HCT116 (cell line): ENCODE measurements around the gene KCNQ4. TPM values are rescaled to one million over a fixed set of nuclear protein-coding genes. Genes with fewer than 3 reads are reported as not detected.

Experiments used
- ATAC-seq: fragments of 200-7000 bp; cut with Tn5 transposase; 2 replicates; pipeline ENCODE4 v1.9.1; 2020; ENCODE audit warnings: mild to moderate bottlenecking, moderate library complexity
- BruUV-seq: library from RNA; stranded (reverse); fragments of 400-500 nt; replicated peaks from 2 replicates; lab custom pipeline; 2021; lab: Mats Ljungman, UMichigan
- CTCF ChIA-PET: fragments of 300-600 bp; sonication (Branson Sonifier 250); formaldehyde crosslinking; loops from one replicate; lab custom pipeline; 2021; ENCODE audit warnings: antibody characterized with exemption; lab: Charles Lee
- POLR2A ChIA-PET: fragments of 300-600, 350-600 bp; sonication (Branson Sonifier 250); formaldehyde crosslinking; loops from one replicate; lab custom pipeline; 2021; ENCODE audit warnings: antibody characterized with exemption; lab: Charles Lee
- RAD21 ChIA-PET, 2 experiments: fragments of 300-600 bp; sonication (Branson Sonifier 250); formaldehyde crosslinking; loops; one replicate each; lab custom pipeline; 2023; ENCODE audit warnings: low total read pairs in 2 of 2; ENCODE audit not compliant: uncharacterized antibody in 2 of 2, unreplicated experiment in 2 of 2, low non-redundant PET in 1 of 2; lab: Charles Lee
- DNase-seq: peaks from one replicate; pipeline ENCODE4 v3.0.0-alpha.2; 2010; ENCODE audit warnings: low read depth, low spot score
- H2AFZ ChIP-seq: fragments of 200-600 bp; shearing (Covaris generic), sonication (generic); 2 replicates; pipeline ENCODE4 v1.6.1; 2017; ENCODE audit warnings: low read depth, mixed run types, mixed read lengths, antibody characterized with exemption, low read length; ENCODE audit not compliant: poor library complexity, severe bottlenecking
- H3K27ac ChIP-seq: 2 replicates; pipeline ENCODE4 v1.5.1; 2012; ENCODE audit warnings: low read depth, low read length
- H3K27me3 ChIP-seq: fragments of 200-600 bp; sonication (generic); 2 replicates; pipeline ENCODE4 v1.6.1; 2016; ENCODE audit warnings: mixed run types, low read length, mixed read lengths; ENCODE audit not compliant: insufficient read depth
- H3K36me3 ChIP-seq, 2 experiments: fragments of 200-500 bp in 1 of 2; fragments of 200-600 bp in 1 of 2; sonication (Bioruptor generic) in 1 of 2; sonication (generic) in 1 of 2; 2 replicates each; pipeline versions ENCODE4 v1.5.1 to v1.6.1; 2014 to 2016; ENCODE audit warnings: low read length in 2 of 2, inconsistent platforms in 1 of 2, mixed read lengths in 1 of 2, mixed run types in 1 of 2; ENCODE audit not compliant: insufficient read depth in 2 of 2, control insufficient read depth in 1 of 2
- H3K4me1 ChIP-seq, 2 experiments: fragments of 200-600 bp in 1 of 2; sonication (generic) in 1 of 2; 2 replicates each; pipeline versions ENCODE4 v1.5.1 to v1.6.1; 2012 to 2017; ENCODE audit warnings: low read length in 2 of 2, inconsistent platforms in 1 of 2, mild to moderate bottlenecking in 1 of 2, mixed read lengths in 1 of 2, mixed run types in 1 of 2, moderate library complexity in 1 of 2; ENCODE audit not compliant: insufficient read depth in 2 of 2, control insufficient read depth in 1 of 2
- H3K4me2 ChIP-seq: fragments of 200-600 bp; sonication (generic); 2 replicates; pipeline ENCODE4 v1.6.1; 2017; ENCODE audit warnings: mixed run types, low read length, mixed read lengths
- H3K4me3 ChIP-seq, 2 experiments: fragments of 200-600 bp in 1 of 2; sonication (generic) in 1 of 2; replicated peaks in 1 of 2; 2 replicates each; pipeline ENCODE4 v1.5.1; 2011 to 2016; ENCODE audit warnings: low read length in 2 of 2, control low read depth in 1 of 2, low read depth in 1 of 2, mild to moderate bottlenecking in 1 of 2, mixed read lengths in 1 of 2, mixed run types in 1 of 2
- H3K79me2 ChIP-seq: fragments of 200-600 bp; sonication (generic); 2 replicates; pipeline ENCODE4 v1.6.1; 2017; ENCODE audit warnings: mild to moderate bottlenecking, mixed run types, low read length, moderate library complexity, mixed read lengths; ENCODE audit not compliant: insufficient read depth
- H3K9ac ChIP-seq: fragments of 200-600 bp; sonication (generic); 2 replicates; pipeline ENCODE4 v1.6.1; 2016; ENCODE audit warnings: low read length, mixed read lengths
- H3K9me2 ChIP-seq: fragments of 200-600 bp; sonication (generic), shearing (Covaris generic); 2 replicates; pipeline ENCODE4 v1.6.1; 2017; ENCODE audit warnings: mixed run types, mild to moderate bottlenecking, moderate library complexity; ENCODE audit not compliant: insufficient read depth
- H3K9me3 ChIP-seq, 2 experiments: fragments of 200-500 bp in 1 of 2; fragments of 200-600 bp in 1 of 2; sonication (Bioruptor generic) in 1 of 2; sonication (generic) in 1 of 2; 2 replicates each; pipeline ENCODE4 v1.6.1; 2014 to 2017; ENCODE audit warnings: low read length in 2 of 2, mixed read lengths in 2 of 2, inconsistent platforms in 1 of 2, low read depth in 1 of 2, mild to moderate bottlenecking in 1 of 2, mixed run types in 1 of 2, moderate library complexity in 1 of 2; ENCODE audit not compliant: control insufficient read depth in 1 of 2, insufficient read depth in 1 of 2
- H4K20me1 ChIP-seq: fragments of 200-600 bp; sonication (generic), shearing (Covaris generic); 2 replicates; pipeline ENCODE4 v1.6.1; 2017; ENCODE audit warnings: mixed run types, mild to moderate bottlenecking, moderate library complexity; ENCODE audit not compliant: insufficient read depth
- CEBPB ChIP-seq: IDR thresholded peaks from 2 replicates; pipeline ENCODE4 v1.6.1; 2012; ENCODE audit warnings: low read depth
- CTCF ChIP-seq, 3 experiments: fragments of 200-600 bp in 1 of 3; sonication (generic) in 1 of 3; IDR thresholded peaks in 2 of 3; conservative IDR thresholded peaks in 1 of 3; 2 replicates each; pipeline ENCODE4 v1.5.1; 2012 to 2017; ENCODE audit warnings: low read depth in 2 of 3, low read length in 2 of 3, antibody characterized with exemption in 1 of 3, borderline replicate concordance in 1 of 3, control low read depth in 1 of 3, mild to moderate bottlenecking in 1 of 3, mixed read lengths in 1 of 3, mixed run types in 1 of 3, moderate library complexity in 1 of 3; ENCODE audit not compliant: insufficient read depth in 1 of 3
- ELF1 ChIP-seq: IDR thresholded peaks from 2 replicates; pipeline ENCODE4 v1.6.1; 2012; ENCODE audit warnings: low read depth, borderline replicate concordance
- EZH2 ChIP-seq: fragments of 200-600 bp; sonication (generic); IDR thresholded peaks from 2 replicates; pipeline ENCODE4 v1.6.1; 2017; ENCODE audit warnings: antibody characterized with exemption, mixed run types
- EZH2phosphoT487 ChIP-seq: fragments of 200-600 bp; IDR thresholded peaks from 2 replicates; pipeline ENCODE4 v1.6.1; 2018; ENCODE audit warnings: antibody characterized with exemption, borderline replicate concordance
- JUND ChIP-seq: IDR thresholded peaks from 2 replicates; pipeline ENCODE4 v1.6.1; 2012
- RAD21 ChIP-seq: IDR thresholded peaks from 2 replicates; pipeline ENCODE4 v1.6.1; 2012; ENCODE audit warnings: low read depth, mild to moderate bottlenecking
- SRF ChIP-seq: IDR thresholded peaks from 2 replicates; pipeline ENCODE4 v1.6.1; 2012; ENCODE audit warnings: low read depth
- TCF7L2 ChIP-seq: IDR thresholded peaks from 2 replicates; pipeline ENCODE4 v1.7.0; 2011; ENCODE audit warnings: borderline replicate concordance, inconsistent platforms; ENCODE audit not compliant: insufficient read depth, insufficient read length; ENCODE audit errors: extremely low read depth
- YY1 ChIP-seq: IDR thresholded peaks from 2 replicates; pipeline ENCODE4 v1.6.1; 2011; ENCODE audit warnings: low read length, low read depth, moderate library complexity, mild to moderate bottlenecking; ENCODE audit not compliant: insufficient replicate concordance; ENCODE audit errors: extremely low read depth
- intact Hi-C: fragments of 100-400 bp; cut with micrococcal nuclease; formaldehyde crosslinking; loops from 2 replicates; pipeline ENCODE4 v1.10.0; 2022
- total RNA-seq: library from RNA; stranded (reverse); gene quantifications from one replicate; pipeline ENCODE4 v1.2.1, GENCODE V29; 2021; ENCODE audit not compliant: unreplicated experiment

KCNQ4 gene
- total RNA-seq, 1 experiment from 2014 or later: 4.1 TPM

GRCh38 chr1:40756523-40756922 is 27.1 kb upstream of the KCNQ4 start:
- CTCF ChIA-PET: no interaction called here

More at GRCh38 chr1:40756523-40756922, 27.1 kb upstream of the KCNQ4 start:
- no peak overlapping the region for H3K9ac ChIP-seq
- H3K4me2 ChIP-seq: no peak overlapping the region
- H3K27ac ChIP-seq: no peak overlapping the region
- peaks cover 18 to 24% of the 10 kb centered on the region in 2 experiments for H3K36me3 ChIP-seq
- peaks cover 3% of the 10 kb centered on the region in 2 experiments; a peak in 2 of 4 replicates for H3K4me1 ChIP-seq
- TF ChIP-seq SRF: no peak
- TF ChIP-seq YY1: no peak
- TF ChIP-seq CEBPB: no peak
- TF ChIP-seq CTCF (IDR thresholded peaks at IDR 0.05 in 2 of 3, conservative IDR thresholded peaks at IDR 0.05 in 1 of 3; ENCODE audit: borderline replicate concordance in 1 of 3, insufficient read depth in 1 of 3, low read depth in 2 of 3, low read length in 2 of 3): no peak
- no peak for TF ChIP-seq ELF1
- no peak for TF ChIP-seq EZH2phosphoT487
- TF ChIP-seq RAD21: no peak
- TF ChIP-seq EZH2: no peak
- TF ChIP-seq TCF7L2: no peak
- TF ChIP-seq JUND: no peak
- no TSS peak for BruUV-seq
- no peak overlapping the region for H3K4me3 ChIP-seq
- ATAC-seq (no peak), DNase-seq (no peak)
- no peak overlapping the region for H2AFZ ChIP-seq
- H4K20me1 ChIP-seq: no peaks in the 10 kb centered on the region
- POLR2A ChIA-PET: no interaction called here
- intact Hi-C loops: no loop called here
- H3K9me2 ChIP-seq: no peaks in the 10 kb centered on the region
- no peaks in the 10 kb centered on the region for H3K27me3 ChIP-seq
- no peaks in the 10 kb centered on the region for H3K79me2 ChIP-seq
- H3K9me3 ChIP-seq: no peaks in the 10 kb centered on the region
- RAD21 ChIA-PET: no interaction called here
